Ramos (cell line): Measurements from ENCODE around the gene PAFAH2.

Experiments used
- in situ Hi-C: fragments of 300-500 bp; cut with MboI; formaldehyde crosslinking; loops from one replicate; pipeline ENCODE4 v1.14.3; 2022; ENCODE audit warnings: low sequenced_read_pairs; ENCODE audit not compliant: unreplicated experiment

PAFAH2 gene

DNA sequence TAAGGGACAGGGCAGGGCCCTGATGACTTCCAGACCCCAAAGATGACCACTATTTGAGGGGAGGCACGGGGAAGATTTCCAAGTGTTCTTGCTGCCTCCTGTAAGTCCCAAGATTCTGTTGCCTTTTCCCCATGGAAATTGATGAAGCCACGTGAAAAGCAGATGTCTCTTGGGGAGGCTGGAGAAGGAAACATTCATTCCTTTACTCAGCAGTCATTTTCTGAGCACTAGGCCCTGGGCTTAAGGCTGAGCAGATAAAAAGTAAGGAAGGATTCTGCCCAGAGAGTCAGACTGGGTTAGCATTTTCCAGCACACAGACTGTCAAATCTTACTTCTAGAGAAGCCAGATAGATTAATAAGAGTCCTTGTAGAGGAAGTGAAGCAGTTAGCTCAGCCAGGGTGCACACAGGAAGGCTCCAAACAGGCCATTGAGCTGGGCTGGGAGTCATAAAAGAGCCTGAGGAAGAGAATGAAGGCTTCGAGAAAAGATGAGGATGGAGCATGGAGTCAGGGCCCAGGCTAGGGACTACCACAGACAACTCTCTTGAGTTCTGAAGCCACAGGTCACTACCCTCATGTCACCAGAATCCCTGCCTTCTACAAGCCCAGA lies 33.9 kb upstream of the PAFAH2 start:
- in situ Hi-C loops, result no loop called here

DNA sequence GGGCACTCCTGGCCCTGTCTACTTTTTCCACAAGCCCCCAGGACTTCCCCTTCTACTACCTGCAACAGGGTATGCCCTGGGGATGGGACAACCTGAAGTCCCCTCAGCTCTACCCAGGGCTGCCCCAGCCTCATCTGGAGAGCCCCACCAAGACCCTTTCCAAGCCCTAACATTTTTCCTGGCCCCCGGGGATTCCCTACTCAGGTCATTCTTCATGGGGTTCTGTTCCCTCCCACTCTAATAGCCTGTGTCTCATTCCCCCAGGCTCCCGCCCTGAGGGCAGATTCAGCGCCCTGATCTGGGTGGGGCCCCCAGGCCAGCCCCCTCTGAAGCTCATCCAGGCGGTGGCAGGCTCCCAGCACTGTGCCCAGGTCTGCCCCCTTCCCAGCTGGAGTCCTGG lies 33.3 kb upstream of the PAFAH2 start:
- in situ Hi-C loops, result no loop called here

DNA sequence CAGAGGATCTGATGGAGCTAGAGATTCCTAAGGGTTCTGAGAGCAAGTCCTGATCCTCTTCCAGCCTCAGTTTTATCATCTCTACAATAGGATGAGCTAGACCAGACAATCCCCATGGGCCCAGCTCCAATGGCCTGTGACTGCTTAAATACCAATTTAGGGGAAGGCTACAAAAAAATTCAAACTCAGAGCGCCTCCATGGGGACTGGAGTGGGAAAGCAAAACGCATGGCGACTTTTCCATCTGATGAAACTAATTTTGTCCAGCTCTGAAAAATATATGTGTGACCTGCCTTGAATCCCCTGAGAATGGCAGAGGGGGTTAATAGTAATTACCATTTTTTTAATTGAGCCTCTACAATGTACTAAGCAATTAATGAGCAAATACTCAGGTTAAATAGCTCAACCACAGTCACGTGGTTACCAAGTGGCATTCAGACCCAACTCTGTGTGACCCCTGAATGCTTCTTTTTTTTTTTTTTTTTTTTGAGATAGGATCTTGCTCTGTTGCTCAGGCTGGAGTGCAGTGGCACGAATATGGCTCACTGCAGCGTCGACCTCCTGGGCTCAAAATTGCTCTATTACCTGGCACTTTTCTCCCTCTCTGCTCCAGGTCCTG lies 32.1 kb upstream of the PAFAH2 start:
- in situ Hi-C loops, result no loop called here

DNA sequence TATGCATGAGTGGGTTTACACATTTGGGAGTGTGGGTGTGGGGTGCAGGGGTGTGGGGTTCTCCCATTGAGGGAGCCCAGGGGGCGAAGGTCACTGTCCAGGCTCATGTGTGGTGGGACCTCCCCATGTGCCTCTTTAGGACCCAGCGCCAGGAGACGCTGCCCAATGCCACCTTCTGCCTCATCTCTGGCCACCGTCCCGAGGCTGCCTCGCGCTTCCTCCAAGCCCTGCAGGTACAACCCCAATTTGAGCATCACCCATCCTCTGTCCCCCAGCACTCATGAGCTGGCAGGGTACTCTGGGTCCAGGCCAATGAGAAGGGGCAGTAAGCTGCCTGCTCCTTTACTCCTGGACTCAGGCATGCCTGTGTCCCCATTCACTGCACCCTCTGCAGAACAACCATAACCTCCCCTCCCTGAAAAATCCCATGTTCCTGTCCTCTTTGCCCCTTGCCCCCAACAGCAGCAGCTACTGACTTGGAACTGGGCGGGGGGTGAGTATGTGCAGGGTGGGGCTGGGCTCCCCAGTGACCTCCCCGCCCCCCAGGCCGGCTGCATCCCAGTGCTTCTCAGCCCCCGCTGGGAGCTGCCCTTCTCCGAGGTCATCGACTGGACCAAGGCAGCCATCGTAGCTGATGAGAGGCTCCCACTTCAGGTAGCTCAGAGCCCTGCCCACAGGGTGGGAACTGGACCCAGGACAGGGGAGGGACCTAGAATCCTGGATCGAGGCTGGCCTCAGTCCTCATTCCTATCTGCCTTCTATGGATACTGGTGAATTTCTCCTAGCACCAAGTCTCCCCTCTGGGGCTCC lies 31.4 kb upstream of the PAFAH2 start:
- in situ Hi-C loops, result no loop called here

DNA sequence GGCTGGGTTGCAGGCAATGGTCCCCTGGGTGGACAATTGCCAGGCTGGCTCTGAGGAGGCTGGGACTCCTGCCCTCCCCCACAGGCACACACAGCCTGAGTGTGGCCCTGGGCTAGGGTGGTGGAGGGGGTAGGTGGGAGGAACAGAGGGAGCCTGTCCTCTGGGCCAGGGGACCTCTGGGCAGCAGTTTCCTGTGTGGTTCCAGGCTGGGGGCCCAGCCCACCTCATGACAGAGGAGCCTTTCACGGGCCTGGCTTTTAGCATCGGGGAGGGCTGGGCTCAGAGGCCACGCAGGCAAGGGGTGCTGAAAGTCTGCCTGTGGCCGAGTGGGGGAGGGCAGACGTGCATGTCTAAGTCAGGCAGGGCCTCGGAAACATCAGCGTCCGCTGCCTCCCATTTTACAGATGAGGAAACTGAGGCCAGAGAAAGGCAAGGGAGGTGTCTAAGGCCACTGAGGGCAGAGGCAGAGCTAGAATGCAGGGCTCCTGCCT lies 30.7 kb upstream of the PAFAH2 start:
- in situ Hi-C loops, result no loop called here

DNA sequence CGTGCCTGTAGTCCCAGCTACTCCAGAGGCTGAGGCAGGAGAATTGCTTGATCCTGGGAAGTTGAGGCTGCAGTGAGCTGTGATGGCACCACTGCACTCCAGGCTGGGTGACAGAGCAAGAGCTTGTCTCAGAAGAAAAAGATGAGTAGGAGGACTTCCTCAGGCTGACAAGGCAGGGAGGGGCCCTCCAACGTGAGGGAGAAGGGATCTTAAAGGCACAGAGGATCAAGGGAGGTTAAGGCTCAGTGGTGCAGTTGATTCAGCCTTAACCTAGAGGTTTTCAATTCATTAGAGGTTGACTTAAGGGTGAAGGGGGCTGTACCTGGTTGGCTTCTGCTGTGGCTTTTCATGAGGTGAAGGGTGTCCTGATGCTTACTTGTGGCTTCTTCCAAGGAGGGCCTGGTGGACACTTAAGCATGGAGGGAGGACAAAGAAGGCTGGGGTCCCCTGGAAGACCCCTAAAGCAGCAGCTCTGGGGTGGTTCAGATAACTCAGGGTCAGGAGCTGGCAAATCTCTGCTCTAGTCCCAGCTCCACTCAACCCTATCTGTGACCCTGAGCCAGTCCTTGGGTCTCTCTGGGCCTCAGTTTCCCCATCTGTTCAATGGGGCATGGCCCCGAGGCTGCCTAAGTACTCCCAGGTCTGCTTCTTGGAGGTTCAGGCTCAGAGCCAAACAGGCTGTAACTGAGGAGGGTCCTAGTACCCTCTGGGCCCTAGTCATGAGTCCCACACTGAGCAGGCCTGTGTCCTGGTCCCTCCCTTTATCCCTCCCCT lies 30.0 kb upstream of the PAFAH2 start:
- in situ Hi-C loops, result no loop called here

DNA sequence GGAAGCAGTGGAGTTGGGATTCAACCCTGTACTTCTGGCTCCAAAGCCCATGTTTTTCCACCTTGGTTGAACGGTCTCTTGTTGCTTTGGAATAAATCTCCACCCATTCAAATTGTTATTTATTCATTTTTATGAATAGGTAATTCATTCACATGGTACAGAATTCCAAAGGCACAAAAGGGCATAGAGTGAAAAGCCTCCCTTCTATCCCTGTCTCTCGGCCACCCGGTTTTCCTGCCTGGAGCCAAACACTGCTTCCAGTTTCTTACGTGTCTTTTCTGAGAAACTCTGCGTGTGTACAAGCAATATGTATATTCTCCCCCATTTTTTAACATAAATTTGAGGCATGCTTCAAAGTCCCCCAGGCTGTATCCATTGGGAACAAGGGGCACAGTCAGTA lies 27.7 kb upstream of the PAFAH2 start:
- in situ Hi-C loops, result no loop called here

DNA sequence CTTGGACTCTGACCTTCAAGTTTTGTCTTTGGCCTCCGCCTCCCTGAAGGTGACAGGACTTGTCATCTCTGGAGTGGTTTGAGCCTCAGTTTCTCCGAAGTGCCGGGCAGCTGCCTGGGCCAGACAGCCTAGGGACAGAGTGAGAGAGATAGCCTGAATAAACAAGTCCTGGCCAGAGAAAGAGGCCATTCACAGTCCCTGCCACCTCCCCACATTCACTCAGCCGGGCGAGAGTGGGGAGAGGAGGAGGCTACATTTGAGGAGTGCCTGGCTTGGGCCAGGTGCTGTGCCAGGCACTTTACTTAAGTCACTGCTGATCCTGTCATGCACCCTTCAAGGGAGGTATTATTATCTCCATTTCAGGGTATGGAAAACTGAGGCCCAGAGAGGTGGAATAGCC lies 27.2 kb upstream of the PAFAH2 start:
- in situ Hi-C loops, result no loop called here

DNA sequence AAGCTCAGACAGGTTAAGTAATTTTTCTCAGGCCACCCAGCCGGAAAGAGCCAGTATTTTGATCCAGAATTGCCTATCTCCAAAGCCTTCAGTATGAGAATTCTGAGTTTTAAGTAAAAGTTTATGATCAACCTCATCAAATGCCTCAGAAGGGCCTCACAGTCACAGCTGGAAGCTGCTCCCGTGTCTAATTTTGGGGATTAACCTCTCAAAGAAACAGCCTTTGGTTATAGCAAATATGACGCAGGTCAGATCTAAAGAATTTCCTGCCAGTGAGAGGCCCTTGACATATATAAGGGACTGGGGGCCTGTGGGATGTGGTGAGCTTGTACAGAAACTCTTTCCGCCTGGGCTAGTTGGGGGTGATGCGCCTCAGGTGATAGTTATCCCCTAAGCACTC lies 26.0 kb upstream of the PAFAH2 start:
- in situ Hi-C loops, result no loop called here

DNA sequence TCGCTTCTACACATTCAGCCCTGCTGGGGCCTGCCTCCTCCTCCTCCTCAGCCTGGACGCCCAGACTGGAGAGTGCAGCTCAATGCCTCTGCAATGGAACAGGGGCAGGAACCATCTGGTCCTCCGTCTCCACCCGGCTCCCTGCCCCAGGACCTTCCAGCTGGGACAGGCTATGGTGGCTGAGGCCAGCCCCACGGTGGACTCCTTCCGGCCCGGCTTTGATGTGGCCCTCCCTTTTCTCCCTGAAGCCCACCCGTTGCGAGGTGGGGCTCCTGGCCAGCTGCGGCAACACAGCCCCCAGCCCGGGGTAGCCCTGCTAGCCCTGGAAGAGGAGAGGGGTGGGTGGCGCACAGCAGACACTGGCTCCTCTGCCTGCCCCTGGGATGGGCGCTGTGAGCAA lies 25.1 kb upstream of the PAFAH2 start:
- in situ Hi-C loops, result no loop called here

DNA sequence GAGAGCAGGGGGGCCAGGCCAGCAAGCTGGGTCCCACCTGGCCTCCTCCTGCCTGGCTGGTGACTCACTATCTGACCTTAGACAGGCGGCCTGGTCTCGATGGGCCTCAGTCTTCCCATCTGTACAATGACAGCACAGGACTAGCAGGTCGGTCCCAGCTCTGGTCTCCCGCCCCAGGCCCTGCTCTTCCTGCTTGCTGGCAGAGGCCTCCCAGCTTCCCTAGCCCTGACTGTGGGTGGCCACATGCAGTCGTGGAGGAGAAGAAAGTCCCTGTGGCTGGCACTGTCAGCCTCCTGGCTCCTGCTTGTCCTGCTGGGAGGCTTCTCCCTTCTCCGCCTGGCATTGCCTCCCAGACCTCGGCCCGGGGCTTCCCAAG lies 24.5 kb upstream of the PAFAH2 start:
- in situ Hi-C loops, result no loop called here

DNA sequence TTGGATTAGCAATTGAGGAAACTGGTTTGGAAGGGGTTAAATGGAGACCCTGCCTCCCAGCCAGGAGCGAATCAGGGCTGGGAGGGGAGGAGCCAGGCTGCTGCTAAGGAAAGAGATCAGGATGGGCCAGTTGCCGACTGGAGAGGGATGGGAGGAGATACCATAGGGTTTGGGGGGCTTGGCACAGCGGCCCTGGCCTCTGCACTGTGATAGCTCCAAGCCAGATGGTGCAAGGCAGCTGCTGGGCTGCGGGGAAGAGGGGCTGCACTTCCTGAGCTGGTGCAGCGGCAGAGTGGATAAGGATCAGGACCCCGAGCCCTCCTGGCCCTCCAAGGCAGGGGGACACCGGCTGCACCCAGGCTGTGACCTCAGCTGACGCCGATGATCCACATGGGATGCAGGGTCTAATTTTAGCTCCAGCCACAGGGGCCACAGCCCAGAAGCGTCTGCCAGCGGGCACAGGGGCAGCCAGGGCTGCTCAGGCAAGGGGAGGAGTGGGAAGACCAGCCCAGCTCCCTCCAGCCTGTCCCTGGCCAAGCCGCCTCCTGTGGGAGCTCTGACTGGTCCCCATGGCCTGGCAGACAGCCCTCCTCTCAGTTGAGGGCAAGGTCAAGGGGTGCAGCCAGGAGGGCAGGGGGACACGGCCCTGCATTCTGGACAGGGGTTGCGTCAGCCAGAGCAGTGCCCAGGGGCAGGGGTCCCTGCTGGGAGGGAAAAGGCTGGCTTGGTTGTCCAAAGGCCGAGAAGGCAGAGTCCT lies 24.0 kb upstream of the PAFAH2 start, which contains the start of gene EXTL1:
EXTL1 (plus strand) TSS at position 129 of the 757 bp plus-strand sequence. CDS start 872 bp downstream, outside the sequence.
- in situ Hi-C loops, result no loop called here

DNA sequence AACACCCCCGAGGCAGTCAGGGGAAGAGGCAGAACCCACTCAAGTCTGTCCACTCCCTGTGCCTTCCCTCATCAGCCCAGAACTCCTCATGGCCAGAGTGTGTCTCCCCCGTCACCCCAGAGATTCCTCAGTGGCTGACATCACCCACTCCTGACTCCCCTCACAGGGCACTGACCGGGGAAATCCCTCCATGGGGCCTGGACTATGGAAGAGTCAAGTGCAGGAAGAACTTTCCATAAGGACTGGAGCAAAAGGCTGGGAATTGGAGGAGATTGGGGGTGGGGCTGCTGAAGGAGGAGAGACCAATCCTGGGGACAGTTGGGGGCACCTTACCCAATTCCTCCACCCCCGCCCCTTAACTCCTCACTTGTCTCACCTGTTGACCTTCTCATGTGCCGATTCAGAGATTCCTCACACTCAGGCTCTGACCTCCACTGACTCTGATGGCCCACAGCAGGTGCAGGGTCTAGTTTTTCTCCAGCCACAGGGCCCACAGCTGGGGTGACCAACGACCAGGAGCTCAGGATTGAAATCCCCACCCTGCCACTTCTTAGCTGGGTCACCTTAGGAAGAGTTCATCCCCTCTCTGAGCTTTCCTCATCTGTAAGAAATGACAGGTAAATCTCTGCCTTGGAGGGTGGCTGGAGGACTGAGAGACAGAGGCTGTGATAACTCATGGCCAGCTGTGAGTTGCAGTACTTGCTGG lies 23.2 kb upstream of the PAFAH2 start:
- in situ Hi-C loops, result no loop called here

DNA sequence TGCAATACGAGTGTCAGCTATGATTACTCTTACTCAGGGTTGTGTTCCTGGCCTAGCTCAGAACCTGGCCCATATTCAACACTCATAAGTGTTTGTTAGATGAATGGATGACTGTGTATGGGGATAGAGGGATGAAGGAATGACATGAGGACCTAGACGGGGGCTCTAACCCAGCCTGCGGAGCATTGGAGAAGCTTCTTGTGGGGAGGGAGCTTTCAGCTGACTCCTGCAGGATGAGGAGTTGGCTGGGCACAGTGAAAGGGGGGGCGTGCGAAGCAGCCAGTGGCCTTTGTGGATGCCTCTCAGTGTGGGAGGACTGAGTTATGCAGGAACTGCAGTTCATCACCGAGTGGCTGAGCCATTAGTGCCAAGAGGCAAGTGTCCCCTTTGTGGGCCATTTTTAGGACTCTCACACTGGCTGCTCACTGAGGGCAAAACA lies 22.5 kb upstream of the PAFAH2 start:
- in situ Hi-C loops, result no loop called here

DNA sequence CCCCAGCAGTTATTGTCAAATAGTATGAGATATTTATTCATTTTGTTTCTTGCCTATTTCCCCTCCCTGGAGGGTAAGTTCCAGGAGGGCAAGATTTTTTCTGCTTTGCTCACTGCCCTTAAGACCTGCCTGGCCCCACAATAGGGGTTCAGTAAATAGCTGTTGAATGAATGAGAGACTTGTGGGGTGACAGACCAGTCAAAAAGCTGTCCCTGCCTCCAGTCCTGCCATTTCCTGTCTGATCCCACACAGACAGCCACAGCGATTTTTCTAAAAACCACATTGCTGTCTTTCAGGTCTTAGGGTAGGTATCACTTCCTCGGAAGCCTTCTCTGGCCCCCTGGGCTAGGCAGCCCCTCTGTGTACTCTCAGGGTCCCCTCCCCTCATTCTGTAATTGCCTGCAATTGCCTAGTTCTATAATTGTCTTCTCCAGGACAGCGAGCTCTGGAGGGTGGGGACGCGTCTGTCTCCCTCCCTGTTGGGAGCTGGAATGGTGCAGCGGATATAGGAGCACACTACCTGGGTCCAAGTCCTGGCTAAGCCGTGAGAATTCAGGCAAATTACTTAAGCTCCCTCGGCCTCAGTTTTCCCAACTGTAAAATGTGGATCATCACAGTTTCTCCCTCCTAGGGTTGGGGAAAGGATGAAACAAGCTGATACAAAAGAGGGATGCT lies 21.9 kb upstream of the PAFAH2 start:
- in situ Hi-C loops, result no loop called here

DNA sequence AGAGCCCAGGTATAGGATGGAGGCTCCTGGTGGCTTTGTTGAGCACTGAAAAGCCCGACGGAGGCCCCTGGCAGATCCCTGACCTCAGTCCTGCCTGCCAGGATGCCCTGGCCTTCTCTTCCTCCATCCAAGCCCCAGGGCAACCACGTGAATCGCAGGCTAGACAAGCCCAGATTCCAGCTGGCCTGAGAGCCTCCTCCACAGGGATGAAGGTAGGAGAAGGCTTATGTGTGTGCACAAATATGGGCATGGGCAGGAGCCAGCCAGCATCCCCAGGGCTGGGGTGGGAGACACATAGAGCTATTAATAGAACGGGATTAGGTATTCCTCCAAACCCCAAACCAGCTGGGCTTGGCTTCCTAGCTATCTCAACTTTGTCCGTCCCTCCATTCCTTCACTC lies 19.7 kb upstream of the PAFAH2 start:
- in situ Hi-C loops, result no loop called here

DNA sequence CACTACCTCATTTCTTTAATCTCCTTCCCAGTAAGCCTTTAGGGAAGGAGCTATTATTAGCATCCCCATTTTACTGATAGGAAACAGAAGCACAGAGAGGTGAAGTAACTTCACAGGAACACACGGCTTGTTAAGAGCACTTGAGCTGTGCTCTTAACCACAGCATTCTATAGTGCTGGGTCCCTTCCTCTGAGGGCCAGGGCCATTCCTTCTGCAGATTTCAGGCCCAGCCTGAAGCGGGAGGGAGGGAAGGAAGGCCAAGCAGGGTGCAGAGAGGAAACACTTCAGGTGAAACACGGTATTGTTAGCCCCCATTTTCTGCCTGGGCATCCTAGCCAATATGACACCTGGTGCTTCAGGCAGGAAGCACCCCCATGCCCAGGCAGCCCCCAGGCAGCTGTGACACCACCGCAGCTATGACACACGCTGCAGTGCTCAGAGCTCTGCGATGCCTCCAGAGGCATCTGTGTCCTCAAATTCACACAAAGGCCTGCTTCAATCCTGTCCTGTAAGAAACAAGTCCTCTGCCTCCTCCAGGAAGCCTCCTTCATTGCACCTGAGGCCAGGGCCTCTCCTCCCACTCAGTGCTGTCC lies 19.2 kb upstream of the PAFAH2 start:
- in situ Hi-C loops, result no loop called here

DNA sequence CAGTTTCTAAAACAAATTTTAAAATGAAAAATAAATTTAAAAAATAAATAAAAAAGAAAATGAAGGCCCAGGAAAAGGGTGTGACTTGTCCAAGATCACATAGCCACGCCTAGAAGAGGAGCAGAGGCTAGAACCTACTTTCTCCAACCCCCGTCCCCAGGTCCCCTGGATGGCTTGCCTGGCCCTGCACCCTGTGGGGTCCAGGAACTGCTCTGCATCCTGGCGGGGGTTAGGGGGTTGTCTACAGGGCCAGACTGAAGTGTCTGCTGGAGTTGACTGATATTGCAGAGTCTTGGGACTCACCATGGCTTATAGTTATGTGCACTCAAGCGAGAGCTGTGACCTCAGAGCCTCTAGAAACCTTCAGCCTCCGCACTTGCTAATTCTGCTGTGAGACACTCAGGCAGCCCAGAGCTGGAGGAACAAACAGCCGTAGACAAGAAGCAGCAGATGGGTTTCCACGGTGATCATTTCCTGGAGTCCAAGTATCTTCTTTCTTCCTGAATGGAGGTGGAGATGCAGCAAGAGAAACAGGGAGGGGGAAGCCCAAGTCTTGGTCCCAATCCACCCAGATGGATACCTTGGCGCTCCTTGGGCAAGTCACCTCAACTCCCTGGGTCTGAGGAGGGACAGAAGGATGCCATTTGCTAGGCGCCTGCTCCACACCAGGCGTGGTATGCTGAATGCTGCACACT lies 18.5 kb upstream of the PAFAH2 start:
- in situ Hi-C loops, result no loop called here
